H1 (cell line): Measurements from ENCODE around the gene ECE2. TPM values are rescaled to one million over a fixed set of nuclear protein-coding genes. Genes with fewer than 3 reads are reported as not detected.

Experiments
- CTCF ChIA-PET: fragments of 300-600 bp; sonication (Branson Sonifier 250); formaldehyde crosslinking; loops from one replicate; lab custom pipeline; 2021; ENCODE audit not compliant: partially characterized antibody; lab: Charles Lee
- POLR2A ChIA-PET: fragments of 300-600 bp; sonication (Branson Sonifier 250); formaldehyde crosslinking; loops from one replicate; lab custom pipeline; 2021; ENCODE audit warnings: inconsistent platforms; ENCODE audit not compliant: partially characterized antibody; lab: Charles Lee
- DNase-seq, 2 experiments: peaks; one replicate each; pipeline versions ENCODE4 v3.0.0 to v3.0.0-alpha.2; 2010 to 2022; ENCODE audit warnings: low spot score in 2 of 2, low read depth in 1 of 2, mixed read lengths in 1 of 2
- FAIRE-seq: peaks from 2 replicates; lab custom pipeline; 2011; peaks lifted over from hg19 to GRCh38; lab: Jason Lieb, UNC
- H2AFZ ChIP-seq: 2 replicates; pipeline ENCODE4 v1.8.1; 2012; ENCODE audit warnings: low read length, inconsistent platforms
- H2AK5ac ChIP-seq: 2 replicates; pipeline ENCODE4 v1.6.1; 2013; ENCODE audit warnings: low read depth, low read length
- H2BK120ac ChIP-seq: replicated peaks from 2 replicates; pipeline ENCODE3; 2013; ENCODE audit warnings: low read depth, low read length, inconsistent platforms
- H2BK12ac ChIP-seq: 2 replicates; pipeline ENCODE4 v1.6.1; 2013; ENCODE audit warnings: low read depth, low read length
- H2BK15ac ChIP-seq: 2 replicates; pipeline ENCODE4 v1.6.1; 2013; ENCODE audit warnings: low read length
- H2BK20ac ChIP-seq: 2 replicates; pipeline ENCODE4 v1.6.1; 2013; ENCODE audit warnings: low read length
- H2BK5ac ChIP-seq: 2 replicates; pipeline ENCODE4 v1.6.1; 2013; ENCODE audit warnings: low read depth, low read length
- H3K14ac ChIP-seq: 2 replicates; pipeline ENCODE4 v1.6.1; 2013; ENCODE audit warnings: inconsistent platforms; ENCODE audit not compliant: insufficient read length
- H3K18ac ChIP-seq: 2 replicates; pipeline ENCODE4 v1.6.1; 2013; ENCODE audit warnings: low read length; ENCODE audit errors: extremely low read depth
- H3K23ac ChIP-seq: 2 replicates; pipeline ENCODE4 v1.6.1; 2013; ENCODE audit warnings: inconsistent platforms; ENCODE audit not compliant: insufficient read length
- H3K23me2 ChIP-seq: 2 replicates; pipeline ENCODE4 v1.6.1; 2013; ENCODE audit warnings: low read depth, low read length
- H3K27ac ChIP-seq: 2 replicates; pipeline ENCODE4 v1.6.1; 2011; ENCODE audit warnings: low read depth, low read length, inconsistent platforms
- H3K27me3 ChIP-seq, 4 experiments: replicated peaks in 1 of 4; 1 replicate in 1 of 4; 2 replicates in 3 of 4; pipeline versions ENCODE4 v1.6.1 to v1.8.1; 2011 to 2013; ENCODE audit warnings: low read length in 3 of 4, mild to moderate bottlenecking in 3 of 4, inconsistent platforms in 2 of 4, mixed read lengths in 2 of 4, moderate library complexity in 1 of 4; ENCODE audit not compliant: control insufficient read depth in 3 of 4, insufficient read depth in 3 of 4; ENCODE audit errors: extremely low read depth in 1 of 4
- H3K36me3 ChIP-seq, 4 experiments: 2 replicates each; pipeline versions ENCODE4 v1.6.1 to v1.8.1; 2011 to 2013; ENCODE audit warnings: mild to moderate bottlenecking in 4 of 4, low read length in 3 of 4, moderate library complexity in 2 of 4, control low read depth in 1 of 4, inconsistent platforms in 1 of 4; ENCODE audit not compliant: insufficient read depth in 4 of 4, control insufficient read depth in 2 of 4
- H3K4ac ChIP-seq: replicated peaks from 2 replicates; pipeline ENCODE3; 2013; ENCODE audit warnings: low read length, low read depth, mixed read lengths, inconsistent platforms; ENCODE audit not compliant: insufficient read length
- H3K4me1 ChIP-seq, 4 experiments: replicated peaks in 1 of 4; 1 replicate in 1 of 4; 2 replicates in 3 of 4; pipeline versions ENCODE4 v1.6.1 to v1.8.1; 2011 to 2013; ENCODE audit warnings: low read length in 3 of 4, inconsistent platforms in 2 of 4, mixed read lengths in 1 of 4; ENCODE audit not compliant: insufficient read depth in 4 of 4, control insufficient read depth in 3 of 4
- H3K4me2 ChIP-seq, 2 experiments: 2 replicates each; pipeline versions ENCODE4 v1.6.1 to v1.8.1; 2011 to 2013; ENCODE audit warnings: low read depth in 2 of 2, low read length in 2 of 2, control low read depth in 1 of 2, inconsistent platforms in 1 of 2, mild to moderate bottlenecking in 1 of 2; ENCODE audit not compliant: insufficient read depth in 1 of 2
- H3K4me3 ChIP-seq, 4 experiments: fragments of 200-600, 300-600 bp in 1 of 4; sonication (generic), shearing (Covaris generic), sonication (Bioruptor Twin) in 1 of 4; 2 replicates each; pipeline versions ENCODE4 v1.5.1 to v1.8.1; 2011 to 2016; ENCODE audit warnings: low read length in 4 of 4, low read depth in 3 of 4, control low read depth in 2 of 4, inconsistent platforms in 2 of 4, mild to moderate bottlenecking in 2 of 4, mixed read lengths in 1 of 4, moderate library complexity in 1 of 4; ENCODE audit not compliant: insufficient read depth in 2 of 4; ENCODE audit errors: extremely low read depth in 1 of 4
- H3K56ac ChIP-seq: replicated peaks from 2 replicates; pipeline ENCODE3; 2013; ENCODE audit warnings: low read depth, mild to moderate bottlenecking, mixed read lengths, low read length, inconsistent platforms; ENCODE audit not compliant: insufficient read length
- H3K79me1 ChIP-seq: 2 replicates; pipeline ENCODE4 v1.6.1; 2013; ENCODE audit warnings: low read depth, low read length, control low read depth
- H3K79me2 ChIP-seq, 2 experiments: 2 replicates each; pipeline versions ENCODE4 v1.6.1 to v1.8.1; 2012 to 2013; ENCODE audit warnings: low read length in 2 of 2, mild to moderate bottlenecking in 2 of 2, inconsistent platforms in 1 of 2; ENCODE audit not compliant: insufficient read depth in 2 of 2, control insufficient read depth in 1 of 2
- H3K9ac ChIP-seq, 4 experiments: replicated peaks in 1 of 4; 1 replicate in 1 of 4; 2 replicates in 3 of 4; pipeline versions ENCODE4 v1.6.1 to v1.8.1; 2011 to 2013; ENCODE audit warnings: low read depth in 3 of 4, low read length in 3 of 4, control low read depth in 2 of 4, mild to moderate bottlenecking in 2 of 4, moderate library complexity in 2 of 4, inconsistent platforms in 1 of 4; ENCODE audit errors: extremely low read depth in 1 of 4
- H3K9me3 ChIP-seq, 2 experiments: 2 replicates each; pipeline versions ENCODE4 v1.6.1 to v1.8.1; 2012 to 2013; ENCODE audit warnings: mild to moderate bottlenecking in 2 of 2, moderate library complexity in 2 of 2, control low read depth in 1 of 2, inconsistent platforms in 1 of 2, low read depth in 1 of 2, low read length in 1 of 2, mixed read lengths in 1 of 2; ENCODE audit not compliant: insufficient read depth in 2 of 2
- H4K20me1 ChIP-seq, 2 experiments: replicated peaks in 1 of 2; 2 replicates each; pipeline versions ENCODE3 to v1.8.1; 2011 to 2013; ENCODE audit warnings: inconsistent platforms in 2 of 2, low read length in 2 of 2, mild to moderate bottlenecking in 1 of 2; ENCODE audit not compliant: insufficient read depth in 2 of 2, control insufficient read depth in 1 of 2
- H4K5ac ChIP-seq: 2 replicates; pipeline ENCODE4 v1.6.1; 2013; ENCODE audit warnings: low read length, low read depth, mixed read lengths, inconsistent platforms; ENCODE audit not compliant: insufficient read length
- H4K8ac ChIP-seq: 2 replicates; pipeline ENCODE4 v1.8.0; 2013; ENCODE audit warnings: mild to moderate bottlenecking, moderate library complexity, low read length, inconsistent platforms; ENCODE audit not compliant: insufficient read depth; ENCODE audit errors: extremely low read depth
- H4K91ac ChIP-seq: replicated peaks from 2 replicates; pipeline ENCODE3; 2013; ENCODE audit warnings: low read length, mixed read lengths, inconsistent platforms; ENCODE audit not compliant: insufficient read length
- KDM1A ChIP-seq: fragments of 200-600, 300-600 bp; sonication (generic); IDR thresholded peaks from 2 replicates; pipeline ENCODE4 v1.7.1; 2016; ENCODE audit warnings: mild to moderate bottlenecking, low read length, borderline replicate concordance
- KDM5A ChIP-seq: fragments of 200-600 bp; IDR thresholded peaks from 2 replicates; pipeline ENCODE4 v1.7.1; 2012; ENCODE audit warnings: mild to moderate bottlenecking, low read length, inconsistent platforms, mixed read lengths
- NRF1 ChIP-seq: IDR thresholded peaks from 2 replicates; pipeline ENCODE4 v1.6.1; 2011; ENCODE audit warnings: mild to moderate bottlenecking, low read depth, low read length, improper control_type of control experiment
- POLR2AphosphoS5 ChIP-seq: IDR thresholded peaks from 2 replicates; pipeline ENCODE4 v1.6.1; 2011; ENCODE audit warnings: low read depth, low read length
- RXRA ChIP-seq: IDR thresholded peaks from 2 replicates; pipeline ENCODE4 v1.6.1; 2011; ENCODE audit warnings: low read depth, mild to moderate bottlenecking, low read length, moderate library complexity; ENCODE audit not compliant: insufficient read depth
- SIN3A ChIP-seq, 2 experiments: IDR thresholded peaks in 1 of 2; conservative IDR thresholded peaks in 1 of 2; 2 replicates each; pipeline ENCODE4 v1.6.1; 2011 to 2012; ENCODE audit warnings: low read length in 2 of 2, improper control_type of control experiment in 1 of 2, low read depth in 1 of 2, mild to moderate bottlenecking in 1 of 2
- WGBS, 2 experiments: shearing (Covaris generic) in 1 of 2; methylation state at CpG; one replicate each; pipeline versions ENCODE4 v1.1.6 to v1.1.7; 2013 to 2015; ENCODE audit warnings: low lambda C conversion rate in 2 of 2, mixed read lengths in 2 of 2, inconsistent platforms in 1 of 2, low coverage in 1 of 2, missing lambda C conversion rate in 1 of 2; ENCODE audit not compliant: insufficient replicate concordance in 2 of 2, insufficient coverage in 1 of 2, insufficient read length in 1 of 2; ENCODE audit errors: extremely low coverage in 1 of 2, missing lambda C conversion rate in 1 of 2; 5-methylcytosine and 5-hydroxymethylcytosine counted together
- polyA plus RNA-seq, 7 experiments: library from polyadenylated mRNA; depleted of rRNA in 3 of 7; stranded (reverse) in 5 of 7; unstranded in 2 of 7; fragments of >200 nt in 5 of 7; fragments of 200-250 nt in 2 of 7; gene quantifications; 1 replicate in 5 of 7; 2 replicates in 1 of 7; 4 replicates in 1 of 7; pipeline versions ENCODE4 v1.2.1 to v1.2.3, GENCODE V29; 2011 to 2013; ENCODE audit warnings: missing spikeins in 2 of 7, mixed read lengths in 2 of 7
- total RNA-seq: library from RNA; stranded (reverse); fragmentation: NEBNext Ultra II Directional; extraction: Animal tissue kit (Norgen Biotek cat#: 25700); gene quantifications from 2 replicates; pipeline ENCODE4 v1.2.1, GENCODE V29; 2021

ECE2 gene
- total and polyA plus RNA-seq, 2 of the 8 experiments (the other 6 are each of a cell fraction or from before 2014, with no cell fraction given) = 0.44 to 0.86 TPM

DNA sequence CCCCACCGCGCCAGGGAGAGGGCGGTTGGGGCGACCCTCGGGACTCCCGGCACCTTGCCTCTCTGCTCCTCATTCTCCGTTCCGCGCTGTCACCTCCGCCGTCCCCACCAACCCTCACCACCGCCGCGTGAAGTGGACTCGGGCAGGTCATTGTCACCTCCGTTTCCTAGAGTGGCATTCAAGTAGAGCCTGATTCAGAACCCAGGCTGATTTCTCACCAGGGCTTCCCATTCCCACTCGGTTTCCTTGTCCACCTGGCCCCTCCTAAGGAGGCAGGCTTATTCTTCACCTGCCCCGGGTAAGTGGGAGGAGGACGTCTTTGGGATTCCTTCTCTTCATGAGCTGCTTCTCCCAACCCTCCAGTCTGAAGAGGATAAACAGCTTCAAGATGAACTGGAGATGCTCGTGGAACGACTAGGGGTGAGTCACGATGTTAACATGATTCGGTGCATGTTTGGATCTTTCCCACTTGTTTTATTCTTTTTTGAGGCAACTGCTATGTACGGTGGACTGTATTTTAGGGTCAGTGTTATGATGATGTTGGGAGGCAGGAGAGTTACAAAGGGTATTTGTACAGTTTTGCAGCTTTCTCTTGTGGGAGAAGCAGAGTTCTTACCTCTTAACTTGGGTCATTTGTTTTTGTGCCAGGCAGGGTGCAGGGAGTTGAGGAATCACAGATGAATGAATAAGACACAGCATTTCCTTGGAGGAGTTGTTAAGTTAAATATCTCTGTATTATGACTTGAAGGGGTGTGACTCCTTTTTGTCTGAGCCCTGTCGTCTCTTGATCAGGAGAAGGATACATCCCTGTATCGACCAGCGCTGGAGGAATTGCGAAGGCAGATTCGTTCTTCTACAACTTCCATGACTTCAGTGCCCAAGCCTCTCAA lies 23.9 kb downstream of the ECE2 start:
- Histone ChIP-seq H2BK5ac (peak overlapping the region; percentile 60), H4K8ac (peak overlapping the region; percentile 51; the same call in 1 of the 2 replicates), H3K79me2 (peaks cover 8 to 20% of the 10 kb centered on the region in 2 experiments), H3K36me3 (peaks cover 31 to 46% (median 42%) of the 10 kb centered on the region in 4 experiments), H3K9ac (peak overlapping the region; percentile 74 to 82 (median 78)), H3K14ac (no peak overlapping the region), H3K4me2 (peak overlapping the region; percentile 84 to 92), H3K18ac (peak overlapping the region; percentile 87), H3K23me2 (peaks cover 10% of the 10 kb centered on the region), H3K27me3 (no peaks in the 10 kb centered on the region), H3K27ac (peak overlapping the region; percentile 71; the same call in 1 of the 2 replicates), H2BK12ac (no peak overlapping the region), H3K23ac (no peak overlapping the region), H2BK20ac (no peak overlapping the region), H4K91ac (peak overlapping the region; percentile 18), H2AK5ac (no peak overlapping the region), H3K9me3 (no peaks in the 10 kb centered on the region), H2AFZ (no peak overlapping the region), H3K4ac (no peak overlapping the region), H3K79me1 (peaks cover 8% of the 10 kb centered on the region), H4K20me1 (peaks cover 0 to 9% of the 10 kb centered on the region in 2 experiments), H3K4me1 (peaks cover 0 to 7% (median 2%) of the 10 kb centered on the region in 4 experiments; a peak in 4 of 7 replicates), H3K56ac (no peak overlapping the region), H2BK120ac (no peak overlapping the region), H3K4me3 (peak overlapping the region; percentile 91 to 98 (median 94)), H2BK15ac (no peak overlapping the region), H4K5ac (no peak overlapping the region)
- TF ChIP-seq SIN3A (conservative IDR thresholded peaks at IDR 0.05 in 1 of 2, IDR thresholded peaks at IDR 0.05 in 1 of 2; ENCODE audit: low read depth in 1 of 2, low read length in 2 of 2) = peak; percentile 64 to 75; a peak in 3 of 4 replicates
- no peak for TF ChIP-seq NRF1
- TF ChIP-seq RXRA = no peak
- TF ChIP-seq KDM5A = no peak
- no peak for TF ChIP-seq POLR2AphosphoS5
- TF ChIP-seq KDM1A = no peak
- FAIRE-seq (no peak), DNase-seq (no peak)
- CTCF ChIA-PET = interaction anchor here (0.7 to 1.5 kb wide), 4 partner anchors 10 to 155 kb away, joined by 3 to 5 read pairs (median 3); no protein-coding TSS in a partner anchor
- POLR2A ChIA-PET = interaction anchor here (0.6 to 5.2 kb wide), 10 partner anchors 10 to 144 kb away, joined by 3 to 43 read pairs (median 3); partner anchors contain the start of genes DVL3 and EEF1AKMT4
- 30% methylated on average over 28 of the region's 29 CpGs; no CpG with 5 or more reads in 1 of the 2 experiments for WGBS, 2 experiments
